ENCODE results near the gene TMEM31.

The TMEM31 gene

GRCh38 chrX:103687696-103688201 is 23.0 kb upstream of the TMEM31 start (continued):
- peak; percentile 75 for TF ChIP-seq CTCF (tag by site-specific recombination; IDR thresholded peaks at IDR 0.05)
- no peak for TF ChIP-seq ZNF785 (tag by site-specific recombination; IDR thresholded peaks at IDR 0.05)
- TF ChIP-seq ZBTB48 (tag by site-specific recombination; IDR thresholded peaks at IDR 0.05), result peak; percentile 49; the same call in 1 of the 2 replicates
- peak; percentile 74 for TF ChIP-seq ZNF366 (tag by site-specific recombination; conservative IDR thresholded peaks at IDR 0.05)
- no peak for TF ChIP-seq ZBTB11 (tag by site-specific recombination; conservative IDR thresholded peaks at IDR 0.05; ENCODE audit: low read depth)
- no peak for TF ChIP-seq ZNF585B (tag by site-specific recombination; IDR thresholded peaks at IDR 0.05)
- no peak for TF ChIP-seq ZNF449 (tag by site-specific recombination; IDR thresholded peaks at IDR 0.05)
- TF ChIP-seq ZNF324 (tag by site-specific recombination; IDR thresholded peaks at IDR 0.05), result 0 out of 2 replicates have a peak, but pooled peaks have one; percentile 55
- no peak for TF ChIP-seq SCRT1 (tag by site-specific recombination; IDR thresholded peaks at IDR 0.05; ENCODE audit: borderline replicate concordance)
- peak; percentile 37 for TF ChIP-seq SETDB1 (IDR thresholded peaks at IDR 0.05; ENCODE audit: insufficient read length, low read length)
- TF ChIP-seq ZNF76 (tag by site-specific recombination; IDR thresholded peaks at IDR 0.05; ENCODE audit: borderline replicate concordance, low read depth), result peak; percentile 70; the same call in 1 of the 2 replicates
- TF ChIP-seq IKZF3 (tag by site-specific recombination; IDR thresholded peaks at IDR 0.05), result peak; percentile 82
- peak; percentile 36; the same call in 1 of the 2 replicates for TF ChIP-seq ZNF341 (tag by site-specific recombination; IDR thresholded peaks at IDR 0.05; ENCODE audit: low read depth)
- TF ChIP-seq ZFP37 (tag by site-specific recombination; IDR thresholded peaks at IDR 0.05), result peak; percentile 25; the same call in 1 of the 2 replicates
- no peak for TF ChIP-seq ZNF155 (tag by site-specific recombination; IDR thresholded peaks at IDR 0.05)
- peak; percentile 68 for TF ChIP-seq ZNF654 (tag by site-specific recombination; IDR thresholded peaks at IDR 0.05; ENCODE audit: low read depth)
- 0 out of 2 replicates have a peak, but pooled peaks have one; percentile 11 for TF ChIP-seq ZSCAN4 (tag by site-specific recombination; IDR thresholded peaks at IDR 0.05)

- ChIA-PET CTCF (interaction anchor here (0.6 to 0.9 kb wide), 4 partner anchors 21 to 123 kb away, joined by 3 to 5 read pairs (median 3); no protein-coding TSS in a partner anchor), POLR2A (no interaction called here)
- H3K4me3 ChIP-seq (ENCODE audit: low read depth, low read length), result no peak overlapping the region
- no peak overlapping the region for H3K27ac ChIP-seq (ENCODE audit: extremely low read depth, low read depth, low read length)
- TF ChIP-seq BCL6B (tag by site-specific recombination; IDR thresholded peaks at IDR 0.05) (no peak), PRDM6 (tag by site-specific recombination; IDR thresholded peaks at IDR 0.05) (no peak), ZNF654 (tag by site-specific recombination; IDR thresholded peaks at IDR 0.05; ENCODE audit: low read depth) (peak; percentile 50), ZNF239 (tag by site-specific recombination; IDR thresholded peaks at IDR 0.05) (no peak), ZNF433 (tag by site-specific recombination; IDR thresholded peaks at IDR 0.05; ENCODE audit: low read depth) (0 out of 2 replicates have a peak, but pooled peaks have one; percentile 2), ZNF660 (tag by site-specific recombination; IDR thresholded peaks at IDR 0.05) (0 out of 2 replicates have a peak, but pooled peaks have one; percentile 38), ZNF23 (tag by site-specific recombination; IDR thresholded peaks at IDR 0.05; ENCODE audit: borderline replicate concordance) (no peak)
- peaks cover 7 to 17% of the 10 kb centered on the region in 2 experiments; a peak in 2 of 3 replicates for H3K36me3 ChIP-seq (ENCODE audit: control insufficient read depth in 2 of 2, insufficient read depth in 1 of 2, low read length in 2 of 2)
- peaks cover 2% of the 10 kb centered on the region; the same call in 1 of the 2 replicates for H3K4me1 ChIP-seq (ENCODE audit: control insufficient read depth, insufficient read depth, low read length)
- H3K9me3 ChIP-seq (ENCODE audit: control insufficient read depth, insufficient read depth, low read depth, low read length), result no peaks in the 10 kb centered on the region
These were observed 21.8 kb upstream of the TMEM31 start for GRCh38 chrX:103688946-103689345.

Data from HEK293 (cell line).